Measurements from ENCODE around the gene MRPL19.
"Not testable (repeated sequence)": the region's sequence is repeated elsewhere in the genome, so short reads cannot be mapped to it uniquely, and the experiment has no call there.

The MRPL19 gene

GRCh38 chr2:75616933-75617332 lies 29.6 kb upstream of the MRPL19 start:
- no peak for DNase-seq

DNA sequence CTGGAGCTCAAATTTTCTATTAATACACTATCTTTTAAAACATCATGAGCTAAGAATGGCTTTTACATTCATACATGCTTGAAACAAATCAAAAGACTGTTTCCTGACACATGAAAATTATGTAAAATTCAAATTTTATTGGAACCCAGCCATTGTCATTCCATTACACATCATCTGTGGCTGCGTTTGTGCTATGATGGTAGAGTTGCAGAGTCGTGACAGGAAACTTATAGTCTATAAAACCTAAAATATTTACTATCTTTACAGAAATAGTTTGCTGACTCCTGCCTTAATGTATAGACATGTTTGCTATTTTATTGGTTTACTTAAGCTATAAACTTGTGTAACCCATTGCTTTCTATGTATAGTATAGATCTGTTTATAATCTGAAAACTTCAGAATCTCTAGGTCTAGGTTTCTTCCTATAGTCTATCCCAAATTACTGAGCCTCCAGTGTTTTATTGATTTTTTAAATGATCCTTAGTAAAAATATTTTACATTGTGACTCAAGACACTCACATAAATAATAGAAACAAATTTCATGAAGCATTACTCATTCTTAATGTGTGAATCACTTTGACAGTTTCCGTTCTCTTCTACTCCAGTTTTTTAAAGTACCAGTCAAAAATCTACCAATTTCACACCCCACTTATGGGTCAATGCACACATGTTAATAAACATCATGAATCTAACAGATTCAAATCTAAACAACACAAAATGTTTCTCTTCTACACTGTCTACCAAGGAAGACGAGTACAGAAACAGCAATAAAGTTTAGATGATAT lies 26.4 kb upstream of the MRPL19 start:
- DNase-seq, result no peak

DNA sequence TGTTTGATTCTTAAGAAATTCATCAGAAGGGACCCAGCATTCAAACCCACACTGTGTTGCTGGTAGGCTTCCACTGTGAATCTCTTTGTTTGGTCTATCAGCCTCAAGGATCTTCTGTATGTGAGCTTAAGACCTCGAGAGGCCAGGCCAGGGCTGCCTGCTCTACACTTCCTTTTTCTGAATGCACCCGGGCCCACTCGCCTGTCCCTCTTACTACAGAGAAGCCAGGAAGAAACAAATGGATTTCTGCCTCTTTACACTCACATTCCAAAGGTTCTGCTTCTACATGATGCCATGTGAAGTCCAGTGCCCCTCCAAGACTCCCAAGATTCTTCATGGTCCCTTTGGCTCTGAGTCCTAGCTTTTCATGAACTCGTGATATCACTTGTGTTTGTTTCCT lies 25.4 kb upstream of the MRPL19 start:
- no peak for DNase-seq

- no peak for DNase-seq
These were observed 24.1 kb upstream of the MRPL19 start for GRCh38 chr2:75622500-75622899.

DNA sequence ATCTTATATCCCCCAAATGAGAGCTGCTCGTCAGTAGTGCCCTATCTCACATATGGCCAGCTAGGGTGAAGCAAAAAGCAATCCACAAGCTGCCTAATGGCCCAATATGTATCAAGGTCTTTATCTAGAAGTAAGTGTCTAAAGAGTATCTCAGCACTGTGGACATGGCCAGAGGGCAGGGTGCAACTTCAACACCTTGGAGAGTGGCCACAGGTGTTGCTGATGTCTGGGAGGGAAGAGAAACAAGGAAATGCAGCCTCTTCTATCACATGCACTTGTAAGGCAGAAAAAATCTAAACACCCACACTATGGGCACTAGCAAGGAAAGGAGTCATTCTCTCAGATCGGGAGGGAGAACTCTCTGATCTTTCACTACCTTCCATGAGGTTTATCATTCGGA lies 23.7 kb upstream of the MRPL19 start:
- DNase-seq, result no peak

DNA sequence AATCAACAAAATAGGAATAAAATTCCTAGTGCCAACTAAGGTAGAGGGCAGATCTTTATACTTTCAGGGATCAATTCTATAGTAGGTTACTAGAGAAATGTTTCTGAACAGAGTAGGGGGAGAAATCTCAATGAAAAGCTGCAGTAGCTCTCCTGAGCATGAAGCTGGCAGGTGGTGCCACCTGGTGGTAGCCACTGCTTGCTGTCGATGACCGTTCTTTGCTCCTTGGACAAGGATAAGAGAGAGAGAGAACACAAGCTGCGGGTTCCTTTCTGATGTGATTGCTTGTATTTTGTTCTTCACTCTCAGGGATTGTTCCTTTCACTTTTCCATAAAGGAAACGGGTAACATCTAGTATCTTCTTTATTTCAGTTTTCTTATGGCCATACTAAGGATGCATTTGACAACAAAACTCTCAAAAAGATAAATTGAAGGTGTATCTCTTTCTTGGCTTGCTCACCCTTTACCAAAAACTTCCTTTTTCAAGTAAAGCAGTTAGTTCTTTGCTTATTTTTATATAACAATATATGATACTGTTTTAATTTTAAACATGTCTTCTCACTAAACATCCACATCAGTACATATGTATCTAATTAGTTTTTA lies 18.6 kb upstream of the MRPL19 start:
- peak; percentile 54 for DNase-seq

GRCh38 chr2:75632091-75632701 lies 14.4 kb upstream of the MRPL19 start:
- no peak for DNase-seq

DNA sequence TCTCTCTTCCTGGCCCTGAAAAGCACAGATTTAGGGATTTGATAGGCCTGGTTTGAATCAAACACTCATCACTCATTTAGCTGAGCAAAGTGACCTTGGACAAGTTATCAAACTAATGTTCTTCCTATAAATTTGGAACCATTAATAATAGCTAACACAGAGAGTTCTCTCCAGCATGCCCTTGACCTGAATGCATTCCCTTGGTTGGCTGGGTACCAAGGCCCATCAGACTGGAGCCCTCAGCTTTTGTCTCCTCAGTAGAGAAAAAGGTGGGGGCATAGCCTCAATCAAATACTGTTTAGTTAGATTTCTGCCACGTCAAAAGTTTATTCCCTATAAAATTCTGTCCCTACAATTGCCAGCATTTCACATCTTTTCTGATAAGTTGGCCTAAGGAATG lies 13.8 kb upstream of the MRPL19 start:
- DNase-seq, result no peak

DNA sequence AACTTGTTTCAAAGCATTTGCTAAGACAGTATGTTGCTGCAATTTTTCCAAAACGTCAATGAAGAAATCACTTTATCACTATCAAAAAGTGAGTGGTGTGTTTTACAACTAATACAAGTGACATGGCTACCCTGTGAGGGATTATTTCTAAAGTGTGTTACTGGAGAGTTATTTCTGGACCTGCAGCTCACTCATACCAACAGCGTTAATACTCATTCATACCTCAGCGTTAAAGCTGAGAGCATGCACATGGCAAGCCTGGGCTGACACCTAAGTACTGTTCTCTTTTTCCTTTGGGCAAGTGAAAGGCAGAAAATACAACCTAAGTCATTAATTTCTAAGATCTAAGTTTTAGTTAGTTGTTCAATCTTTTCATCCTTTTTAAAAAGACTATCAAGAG lies 13.0 kb upstream of the MRPL19 start:
- DNase-seq, result no peak

DNA sequence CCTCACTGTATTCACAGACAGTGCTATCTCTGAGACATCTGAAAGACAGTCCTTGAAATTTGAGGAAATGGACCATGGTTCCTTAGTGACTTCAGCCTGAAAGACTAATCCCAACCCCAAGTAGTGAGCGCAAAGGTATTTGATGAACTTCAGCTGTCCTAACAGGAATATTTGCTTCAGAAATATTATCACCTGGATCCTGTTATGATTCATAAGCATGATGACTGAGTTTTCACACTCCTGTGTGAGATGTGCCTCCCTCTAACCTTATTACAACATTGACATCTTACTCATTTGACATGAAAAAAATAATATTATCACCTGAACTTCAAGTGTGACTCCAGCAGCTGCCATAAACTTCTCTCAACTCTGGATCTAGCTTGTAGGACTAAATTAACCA lies 11.6 kb upstream of the MRPL19 start:
- no peak for DNase-seq

DNA sequence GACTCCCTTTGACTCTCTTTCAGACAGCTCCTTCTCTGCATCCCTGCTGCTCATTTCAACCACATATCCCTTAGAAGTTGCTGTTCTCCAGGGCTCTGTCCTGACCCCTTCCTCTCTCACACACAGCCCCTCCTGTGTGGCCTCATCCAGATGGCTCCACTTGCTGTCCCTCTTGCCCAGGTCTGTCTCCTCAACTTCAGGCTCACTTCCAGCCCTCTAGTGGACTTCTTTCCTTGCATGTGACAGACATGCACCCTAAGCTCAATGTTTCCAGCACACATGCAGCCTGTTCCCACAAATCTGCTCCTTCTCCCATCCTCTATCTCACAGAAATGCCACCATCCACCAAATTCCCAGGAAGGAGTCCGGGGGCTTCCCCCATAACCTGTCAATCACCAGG lies 9.0 kb upstream of the MRPL19 start:
- no peak for DNase-seq

GRCh38 chr2:75640621-75641121 lies 5.9 kb upstream of the MRPL19 start:
- DNase-seq, result peak; percentile 47

GRCh38 chr2:75641587-75641986 lies 5.0 kb upstream of the MRPL19 start:
- DNase-seq, result no peak

- no peak for DNase-seq
These were observed 2.6 kb upstream of the MRPL19 start for GRCh38 chr2:75643980-75644379.

GRCh38 chr2:75645643-75646042 lies 940 bp upstream of the MRPL19 start:
- DNase-seq, result no peak

- DNase-seq, result no peak
These were observed 447 bp upstream of the MRPL19 start for GRCh38 chr2:75646090-75646582.

DNA sequence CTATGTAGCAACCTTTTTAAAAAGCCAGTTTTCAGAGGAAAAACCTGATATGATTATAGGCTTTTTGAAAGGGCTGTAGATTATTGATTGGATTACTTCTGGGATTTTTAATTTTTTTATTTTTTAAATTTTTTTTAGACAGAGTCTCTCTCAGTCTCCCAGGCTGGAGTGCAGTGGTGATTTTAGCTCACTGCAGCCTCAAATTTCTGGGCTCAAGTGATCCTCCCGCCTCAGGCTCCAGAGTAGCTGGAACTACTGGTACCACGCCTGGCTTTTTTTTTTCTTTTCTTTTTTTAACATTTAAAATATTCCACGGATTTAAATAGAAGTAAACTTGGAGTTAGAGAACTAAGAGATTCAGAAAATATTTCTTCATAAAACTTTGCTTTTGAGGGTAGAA lies 1.2 kb downstream of the MRPL19 start:
- DNase-seq, result no peak

DNA sequence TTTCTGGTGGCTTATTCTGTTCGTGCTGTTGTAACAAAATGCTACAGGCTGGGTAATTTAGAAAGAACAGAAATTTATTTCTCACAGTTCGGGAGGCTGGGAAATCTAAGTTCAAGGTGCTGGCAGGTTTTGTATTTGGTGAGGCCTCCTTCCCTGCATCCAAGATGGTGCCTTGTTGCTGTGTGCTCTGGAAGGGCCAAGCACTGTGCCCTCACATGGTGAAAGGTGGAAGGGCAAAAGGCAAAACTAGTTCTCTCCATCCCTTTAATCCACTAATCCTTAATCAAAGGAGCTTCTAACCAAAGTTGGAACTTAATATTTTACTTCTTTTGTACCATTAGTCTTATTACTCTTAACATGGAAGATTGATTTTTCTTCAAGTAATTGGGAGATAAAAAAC lies 7.4 kb downstream of the MRPL19 start:
- no peak for DNase-seq

DNA sequence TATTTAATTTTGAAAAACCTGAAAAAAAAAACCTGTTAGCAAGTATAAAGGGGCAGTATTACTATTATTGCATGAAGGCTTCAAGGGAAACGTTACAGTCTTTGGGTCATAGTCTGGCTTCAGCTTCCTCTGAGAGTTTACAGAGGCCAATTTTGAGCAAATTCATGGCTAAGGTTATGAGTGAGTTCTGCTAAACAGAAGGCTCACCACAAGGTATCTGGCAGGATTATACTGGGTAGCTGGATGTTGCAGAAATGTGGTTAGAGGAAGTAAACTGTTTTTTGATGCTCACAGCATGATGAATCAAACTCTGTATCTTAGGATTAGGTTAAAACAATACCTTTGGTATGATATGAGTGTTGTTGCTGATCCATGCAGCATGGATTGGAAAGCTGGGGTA lies 9.3 kb downstream of the MRPL19 start:
- DNase-seq, result no peak

DNA sequence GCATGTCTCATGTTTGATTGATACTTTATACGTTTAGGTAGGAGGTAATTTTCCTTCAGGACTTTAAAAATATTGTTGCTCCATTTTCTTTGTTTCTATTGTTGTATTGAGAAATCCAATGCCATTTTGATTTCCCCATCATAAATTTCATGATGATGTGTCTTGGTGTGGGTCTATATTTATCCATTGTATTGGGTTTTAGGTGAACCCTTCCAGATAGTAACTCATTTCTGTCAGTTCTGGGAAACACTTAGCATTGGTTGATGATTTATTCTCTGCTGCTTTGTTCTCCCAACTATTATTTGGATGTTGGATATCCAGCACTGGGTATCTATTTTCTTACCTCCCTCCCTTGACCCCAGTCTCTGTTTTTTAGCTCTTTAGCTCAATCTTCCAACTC lies 10.0 kb downstream of the MRPL19 start:
- no peak for DNase-seq

DNA sequence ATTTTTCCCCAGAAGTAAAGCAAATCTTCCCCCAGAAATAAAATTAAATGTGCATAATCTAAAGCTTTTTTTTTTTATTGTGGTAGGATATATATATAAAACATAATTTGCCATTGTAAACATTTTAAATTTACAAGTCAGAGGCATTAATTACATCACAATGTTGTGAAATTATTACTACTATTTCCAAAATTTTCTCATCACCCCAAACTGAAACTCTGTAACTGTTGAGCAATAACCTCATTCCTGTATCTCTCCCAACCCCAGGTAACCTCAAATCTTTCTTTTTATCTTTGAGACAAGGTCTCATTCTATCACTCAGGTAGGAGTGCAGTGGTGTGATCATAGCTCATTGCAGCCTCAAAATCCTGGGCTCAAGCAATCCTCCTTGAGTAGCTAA lies 11.2 kb downstream of the MRPL19 start:
- no peak for DNase-seq

DNA sequence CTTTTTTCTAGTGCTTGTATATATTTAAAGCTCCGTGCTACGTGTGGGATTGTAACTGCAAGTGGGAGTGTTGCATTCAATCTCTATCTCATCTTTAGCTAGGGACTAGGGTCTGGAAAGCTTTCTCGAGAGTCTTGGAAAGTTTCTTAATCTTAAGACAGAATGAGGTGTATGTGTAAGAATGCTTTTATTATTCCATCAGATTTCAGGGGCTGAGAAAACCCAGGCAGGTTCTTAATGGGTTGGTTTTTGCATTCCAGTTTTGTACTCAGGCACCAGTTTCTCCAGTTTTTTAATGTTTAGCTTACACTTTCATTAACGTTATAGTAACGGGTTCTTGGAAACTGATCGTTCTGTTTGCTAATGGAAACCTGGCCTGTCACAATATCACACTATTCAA lies 20.3 kb downstream of the MRPL19 start:
- DNase-seq, result no peak

- no peak for DNase-seq
These were observed 21.3 kb downstream of the MRPL19 start for GRCh38 chr2:75667884-75668283.

DNA sequence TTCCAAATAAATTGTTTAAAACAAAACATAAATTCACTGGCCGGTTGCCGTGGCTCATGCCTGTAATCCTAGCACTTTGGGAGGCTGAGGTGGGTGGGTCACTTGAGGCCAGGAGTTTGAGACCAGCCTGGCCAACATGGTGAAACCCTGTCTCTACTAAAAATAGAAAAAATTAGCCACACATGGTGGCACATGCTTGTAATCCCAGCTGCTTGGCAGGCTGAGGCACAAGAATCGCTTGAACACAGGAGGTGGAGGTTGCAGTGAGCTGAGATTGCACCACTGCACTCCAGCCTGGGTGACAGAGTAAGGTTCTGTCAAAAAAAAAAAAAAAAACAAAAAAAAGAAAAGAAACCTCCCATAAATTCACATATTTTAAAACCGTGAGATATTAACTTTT lies 28.8 kb downstream of the MRPL19 start:
- DNase-seq, result not testable (repeated sequence)

Data from stimulated activated CD4-positive, alpha-beta T cell treated with anti-CD3 and anti-CD28 coated beads, Interleukin-12 subunit alpha, Interleukin-12 subunit beta, amount 100 ng/mL, for 4 hours (primary cell).